GM19043 (cell line): ENCODE data around the gene HBG2.
"Not testable (repeated sequence)": the region's sequence is repeated elsewhere in the genome, so short reads cannot be mapped to it uniquely, and the experiment has no call there.

Experiments used
- ATAC-seq: cut with Tn5 transposase; IDR thresholded peaks from one replicate; pipeline ENCODE4 v1.9.1; 2021; ENCODE audit warnings: low read depth; ENCODE audit not compliant: unreplicated experiment

Gene HBG2

GRCh38 chr11:5282628-5283027 is 28.0 kb upstream of the HBG2 start:
- no peak for ATAC-seq

GRCh38 chr11:5281596-5281995 is 27.0 kb upstream of the HBG2 start:
- no peak for ATAC-seq

GRCh38 chr11:5280582-5281102 is 26.1 kb upstream of the HBG2 start:
- peak; percentile 96 for ATAC-seq

GRCh38 chr11:5279471-5280090 is 25.0 kb upstream of the HBG2 start:
- no peak for ATAC-seq

GRCh38 chr11:5277807-5278382 is 23.3 kb upstream of the HBG2 start:
- ATAC-seq: peak; percentile 46

- ATAC-seq: no peak
Measured at GRCh38 chr11:5276697-5277096, 22.1 kb upstream of the HBG2 start.

GRCh38 chr11:5275369-5276110 is 21.0 kb upstream of the HBG2 start:
- no peak for ATAC-seq

GRCh38 chr11:5274395-5274794 is 19.8 kb upstream of the HBG2 start:
- ATAC-seq: no peak

- ATAC-seq: no peak
Measured at GRCh38 chr11:5272395-5273017, 17.9 kb upstream of the HBG2 start.

GRCh38 chr11:5269715-5270147 is 15.2 kb upstream of the HBG2 start, which contains the start of gene HBE1:
Gene HBE1 (minus strand): TSS chr11:5269945. CDS start chr11:5269890, 55 bp downstream.
- no peak for ATAC-seq

GRCh38 chr11:5267033-5267563 is 12.5 kb upstream of the HBG2 start:
- ATAC-seq: no peak

GRCh38 chr11:5266609-5267008 is 12.0 kb upstream of the HBG2 start:
- no peak for ATAC-seq

- ATAC-seq: no peak
Measured at GRCh38 chr11:5265832-5266231, 11.3 kb upstream of the HBG2 start.

GRCh38 chr11:5258543-5259262 is 4.1 kb upstream of the HBG2 start:
- no peak for ATAC-seq

- ATAC-seq: no peak
Measured at GRCh38 chr11:5257296-5257695, 2.7 kb upstream of the HBG2 start.

GRCh38 chr11:5254023-5254422 is 558 bp downstream of the HBG2 start:
- not testable (repeated sequence) for ATAC-seq

GRCh38 chr11:5253440-5253839 is 1.1 kb downstream of the HBG2 start:
- not testable (repeated sequence) for ATAC-seq

- ATAC-seq: no peak
Measured at GRCh38 chr11:5252919-5253265, 1.7 kb downstream of the HBG2 start.

- no peak for ATAC-seq
Measured at GRCh38 chr11:5252192-5252918, 2.2 kb downstream of the HBG2 start.

GRCh38 chr11:5251746-5252145 is 2.8 kb downstream of the HBG2 start:
- no peak for ATAC-seq
